Measurements from ENCODE around the gene OR2C1. TPM values are rescaled to one million over a fixed set of nuclear protein-coding genes. Genes with fewer than 3 reads are reported as not detected.

OR2C1 gene
- total RNA-seq, 1 donor from 2014 or later, result 0.22 TPM

DNA sequence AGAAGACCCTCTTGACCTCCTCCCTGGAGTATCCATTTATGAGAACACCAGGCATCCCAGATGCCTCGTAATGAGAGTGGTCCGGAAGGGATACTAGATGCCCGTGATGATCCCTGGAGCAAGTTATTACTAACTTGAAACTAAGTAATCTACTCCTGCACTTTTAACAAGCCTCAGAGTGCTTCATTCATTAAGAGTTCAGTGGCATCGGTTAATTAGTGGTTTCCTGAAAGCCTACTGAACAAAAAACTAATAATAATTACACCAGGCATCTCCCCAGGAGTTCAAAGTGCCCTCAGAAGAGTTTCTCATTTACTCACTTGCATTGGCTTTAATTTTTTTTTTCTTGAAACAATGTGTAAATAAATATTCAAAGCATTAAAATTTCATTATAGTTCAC lies 28.2 kb upstream of the OR2C1 start:
- H3K27ac ChIP-seq (replicated peaks), result no peak overlapping the region
- H3K9me3 ChIP-seq (replicated peaks), result peaks cover 61% of the 10 kb centered on the region
- no peaks in the 10 kb centered on the region for H3K27me3 ChIP-seq (ENCODE audit: low read depth)
- no peaks in the 10 kb centered on the region for H3K4me1 ChIP-seq
- intact Hi-C loops (cut with micrococcal nuclease), result no loop called here
- no peak for DNase-seq
- no peak overlapping the region for H3K4me3 ChIP-seq
- H3K36me3 ChIP-seq, result no peaks in the 10 kb centered on the region
- TF ChIP-seq, protein P1, sequence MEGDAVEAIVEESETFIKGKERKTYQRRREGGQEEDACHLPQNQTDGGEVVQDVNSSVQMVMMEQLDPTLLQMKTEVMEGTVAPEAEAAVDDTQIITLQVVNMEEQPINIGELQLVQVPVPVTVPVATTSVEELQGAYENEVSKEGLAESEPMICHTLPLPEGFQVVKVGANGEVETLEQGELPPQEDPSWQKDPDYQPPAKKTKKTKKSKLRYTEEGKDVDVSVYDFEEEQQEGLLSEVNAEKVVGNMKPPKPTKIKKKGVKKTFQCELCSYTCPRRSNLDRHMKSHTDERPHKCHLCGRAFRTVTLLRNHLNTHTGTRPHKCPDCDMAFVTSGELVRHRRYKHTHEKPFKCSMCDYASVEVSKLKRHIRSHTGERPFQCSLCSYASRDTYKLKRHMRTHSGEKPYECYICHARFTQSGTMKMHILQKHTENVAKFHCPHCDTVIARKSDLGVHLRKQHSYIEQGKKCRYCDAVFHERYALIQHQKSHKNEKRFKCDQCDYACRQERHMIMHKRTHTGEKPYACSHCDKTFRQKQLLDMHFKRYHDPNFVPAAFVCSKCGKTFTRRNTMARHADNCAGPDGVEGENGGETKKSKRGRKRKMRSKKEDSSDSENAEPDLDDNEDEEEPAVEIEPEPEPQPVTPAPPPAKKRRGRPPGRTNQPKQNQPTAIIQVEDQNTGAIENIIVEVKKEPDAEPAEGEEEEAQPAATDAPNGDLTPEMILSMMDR (IDR thresholded peaks at IDR 0.05; ENCODE audit: borderline replicate concordance), result no peak

- DNase-seq, result no peak
- Histone ChIP-seq H3K36me3 (no peaks in the 10 kb centered on the region), H3K9me3 (replicated peaks) (peaks cover 55% of the 10 kb centered on the region), H3K27me3 (ENCODE audit: low read depth) (no peaks in the 10 kb centered on the region), H3K4me3 (no peak overlapping the region), H3K4me1 (no peaks in the 10 kb centered on the region), H3K27ac (replicated peaks) (no peak overlapping the region)
- intact Hi-C loops (cut with micrococcal nuclease), result no loop called here
- TF ChIP-seq, protein P1 (IDR thresholded peaks at IDR 0.05; ENCODE audit: borderline replicate concordance), result no peak
These were observed 27.6 kb upstream of the OR2C1 start for GRCh38 chr16:3328104-3328503.

DNA sequence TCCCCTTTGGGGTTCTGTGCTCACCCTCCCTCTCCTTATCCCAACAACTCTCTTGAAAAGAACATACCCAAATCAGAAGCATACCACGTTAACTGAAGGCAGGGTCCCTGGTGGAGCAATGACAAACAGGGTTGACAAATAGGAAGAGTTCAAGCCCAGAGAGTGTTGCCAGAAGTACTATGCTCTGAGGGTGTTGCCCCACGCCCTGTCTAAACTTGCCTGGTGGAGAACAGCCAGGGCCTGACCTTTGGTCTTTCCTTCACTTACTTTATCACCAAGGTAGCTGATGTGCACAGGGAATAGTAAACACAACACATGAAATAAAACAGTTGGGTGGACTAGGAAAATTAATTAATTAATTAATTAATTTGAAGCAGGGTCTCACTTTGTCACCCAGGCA lies 27.0 kb upstream of the OR2C1 start:
- intact Hi-C loops (cut with micrococcal nuclease), result no loop called here
- TF ChIP-seq, protein P1 (IDR thresholded peaks at IDR 0.05; ENCODE audit: borderline replicate concordance), result no peak
- Histone ChIP-seq H3K27ac (replicated peaks) (no peak overlapping the region), H3K4me1 (no peaks in the 10 kb centered on the region), H3K9me3 (replicated peaks) (peaks cover 51% of the 10 kb centered on the region), H3K36me3 (no peaks in the 10 kb centered on the region), H3K27me3 (ENCODE audit: low read depth) (no peaks in the 10 kb centered on the region), H3K4me3 (no peak overlapping the region)
- no peak for DNase-seq

GRCh38 chr16:3346041-3346440 lies 9.6 kb upstream of the OR2C1 start:
- intact Hi-C loops (cut with micrococcal nuclease), result no loop called here
- H3K27me3 ChIP-seq (ENCODE audit: low read depth), result no peaks in the 10 kb centered on the region
- H3K27ac ChIP-seq (replicated peaks), result no peak overlapping the region
- peaks cover 3% of the 10 kb centered on the region for H3K9me3 ChIP-seq (replicated peaks)
- DNase-seq, result no peak
- H3K4me3 ChIP-seq, result no peak overlapping the region
- TF ChIP-seq, protein P1 (IDR thresholded peaks at IDR 0.05; ENCODE audit: borderline replicate concordance), result no peak
- no peaks in the 10 kb centered on the region for H3K36me3 ChIP-seq
- H3K4me1 ChIP-seq, result peaks cover 12% of the 10 kb centered on the region

DNA sequence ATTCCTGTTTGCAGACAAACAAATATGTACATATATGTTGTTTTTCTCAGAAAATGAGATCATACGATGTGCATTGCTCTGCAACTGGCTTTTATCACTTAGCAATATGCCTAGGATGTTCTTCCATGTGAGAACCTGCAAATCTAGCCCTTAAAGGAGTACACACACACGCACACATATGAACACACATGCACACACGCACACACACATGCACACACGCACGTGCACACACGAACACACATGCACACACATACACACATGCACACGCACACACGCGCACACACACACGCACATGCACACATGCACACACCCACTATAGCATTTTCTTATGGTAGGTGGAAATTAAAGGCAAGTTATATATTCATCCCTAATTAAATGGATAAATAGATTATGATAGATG lies 8.1 kb upstream of the OR2C1 start:
- intact Hi-C loops (cut with micrococcal nuclease), result no loop called here
- H3K27me3 ChIP-seq (ENCODE audit: low read depth), result no peaks in the 10 kb centered on the region
- peaks cover 12% of the 10 kb centered on the region for H3K4me1 ChIP-seq
- H3K36me3 ChIP-seq, result no peaks in the 10 kb centered on the region
- H3K9me3 ChIP-seq (replicated peaks), result peaks cover 3% of the 10 kb centered on the region
- no peak overlapping the region for H3K4me3 ChIP-seq
- no peak overlapping the region for H3K27ac ChIP-seq (replicated peaks)
- no peak for DNase-seq
- TF ChIP-seq, protein P1 (IDR thresholded peaks at IDR 0.05; ENCODE audit: borderline replicate concordance), result no peak

Data from left ventricle myocardium inferior (tissue), 1 donor.